Stomach (tissue), 4 donors: ENCODE data around the gene ALK.

Experiments
- EP300 ChIP-seq: sonication (generic); formaldehyde crosslinking; IDR thresholded peaks from one replicate; pipeline ENCODE4 v1.6.1; 2017; ENCODE audit warnings: antibody characterized with exemption
- POLR2A ChIP-seq, 4 donors: fragments of 450-650 bp; IDR thresholded peaks; one replicate each; pipeline ENCODE4 v1.6.1; 2016; ENCODE audit warnings: antibody characterized with exemption in 4 of 4, control low read depth in 2 of 4, mild to moderate bottlenecking in 1 of 4, moderate library complexity in 1 of 4
- POLR2AphosphoS5 ChIP-seq, 3 donors: sonication (generic); formaldehyde crosslinking; IDR thresholded peaks; one replicate each; pipeline ENCODE4 v1.6.1; 2016; ENCODE audit warnings: antibody characterized with exemption in 3 of 3
- TF ChIP-seq, protein P1 (sequence below), 7 experiments: fragments of 450-650 bp in 4 of 7; fragments of 200-600 bp in 3 of 7; sonication (generic) in 3 of 7; IDR thresholded peaks; one replicate each; pipeline ENCODE4 v1.5.1; 2016 to 2019; ENCODE audit warnings: antibody characterized with exemption in 7 of 7, control low read depth in 2 of 7, mild to moderate bottlenecking in 1 of 7

DNA sequence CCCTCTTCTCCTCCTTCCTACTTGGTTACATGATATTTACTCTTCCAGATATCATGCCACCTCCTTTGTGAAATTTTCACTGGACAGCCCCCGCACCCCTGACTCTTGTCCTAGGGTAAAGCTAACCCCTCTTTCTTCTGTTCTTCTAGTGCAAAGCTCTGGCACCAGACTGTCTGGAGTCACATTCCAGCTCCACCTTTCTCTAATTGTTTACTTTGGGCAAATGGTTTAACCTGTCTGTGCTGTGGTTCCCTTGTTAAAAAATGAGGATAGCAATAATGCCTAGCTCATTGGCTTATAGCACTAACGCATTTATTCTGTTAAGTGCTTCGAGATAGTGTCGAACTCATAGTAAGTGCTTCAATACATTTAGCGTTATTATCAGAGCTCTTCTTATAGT is 306.2 kb downstream of the ALK start:
- no peak for TF ChIP-seq POLR2A (IDR thresholded peaks at IDR 0.05)
- TF ChIP-seq EP300: no peak
- TF ChIP-seq, protein P1, sequence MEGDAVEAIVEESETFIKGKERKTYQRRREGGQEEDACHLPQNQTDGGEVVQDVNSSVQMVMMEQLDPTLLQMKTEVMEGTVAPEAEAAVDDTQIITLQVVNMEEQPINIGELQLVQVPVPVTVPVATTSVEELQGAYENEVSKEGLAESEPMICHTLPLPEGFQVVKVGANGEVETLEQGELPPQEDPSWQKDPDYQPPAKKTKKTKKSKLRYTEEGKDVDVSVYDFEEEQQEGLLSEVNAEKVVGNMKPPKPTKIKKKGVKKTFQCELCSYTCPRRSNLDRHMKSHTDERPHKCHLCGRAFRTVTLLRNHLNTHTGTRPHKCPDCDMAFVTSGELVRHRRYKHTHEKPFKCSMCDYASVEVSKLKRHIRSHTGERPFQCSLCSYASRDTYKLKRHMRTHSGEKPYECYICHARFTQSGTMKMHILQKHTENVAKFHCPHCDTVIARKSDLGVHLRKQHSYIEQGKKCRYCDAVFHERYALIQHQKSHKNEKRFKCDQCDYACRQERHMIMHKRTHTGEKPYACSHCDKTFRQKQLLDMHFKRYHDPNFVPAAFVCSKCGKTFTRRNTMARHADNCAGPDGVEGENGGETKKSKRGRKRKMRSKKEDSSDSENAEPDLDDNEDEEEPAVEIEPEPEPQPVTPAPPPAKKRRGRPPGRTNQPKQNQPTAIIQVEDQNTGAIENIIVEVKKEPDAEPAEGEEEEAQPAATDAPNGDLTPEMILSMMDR (IDR thresholded peaks at IDR 0.05): no peak
- TF ChIP-seq POLR2AphosphoS5 (IDR thresholded peaks at IDR 0.05): no peak
